Large intestine (tissue), 12 donors: ENCODE data around the gene HSPB9. TPM values are rescaled to one million over a fixed set of nuclear protein-coding genes. Genes with fewer than 3 reads are reported as not detected.

Experiments used
- DNase-seq, 2 donors: peaks; one replicate each; pipeline versions ENCODE4 v3.0.0 to v3.0.0-alpha.2; 2013
- H3K27ac ChIP-seq: one replicate; pipeline ENCODE4 v1.5.1; 2013; ENCODE audit warnings: low read length
- H3K27me3 ChIP-seq: 2 replicates; pipeline ENCODE4 v1.6.1; 2013; ENCODE audit warnings: low read length; ENCODE audit not compliant: control insufficient read depth, insufficient read depth
- H3K36me3 ChIP-seq: 2 replicates; pipeline ENCODE4 v1.6.1; 2013; ENCODE audit warnings: low read length; ENCODE audit not compliant: control insufficient read depth, insufficient read depth
- H3K4me1 ChIP-seq: one replicate; pipeline ENCODE4 v1.6.1; 2013; ENCODE audit warnings: low read length; ENCODE audit not compliant: control insufficient read depth, insufficient read depth
- H3K4me3 ChIP-seq: one replicate; pipeline ENCODE4 v1.5.1; 2013; ENCODE audit warnings: low read length
- H3K9me3 ChIP-seq: one replicate; pipeline ENCODE4 v1.6.1; 2013; ENCODE audit warnings: mild to moderate bottlenecking, low read depth, low read length, moderate library complexity; ENCODE audit not compliant: control insufficient read depth
- WGBS: methylation state at CpG from one replicate; pipeline ENCODE4 v1.1.5; 2013; ENCODE audit warnings: low lambda C conversion rate; ENCODE audit not compliant: insufficient coverage; 5-methylcytosine and 5-hydroxymethylcytosine counted together
- long read RNA-seq, 11 donors: transcript quantifications; one replicate each; lab custom pipeline, GENCODE V29; 2026
- polyA plus RNA-seq: library from polyadenylated mRNA; unstranded; fragments of 120-200 nt; gene quantifications from one replicate; pipeline ENCODE4 v1.2.1, GENCODE V29; 2013

The HSPB9 gene, protein sequence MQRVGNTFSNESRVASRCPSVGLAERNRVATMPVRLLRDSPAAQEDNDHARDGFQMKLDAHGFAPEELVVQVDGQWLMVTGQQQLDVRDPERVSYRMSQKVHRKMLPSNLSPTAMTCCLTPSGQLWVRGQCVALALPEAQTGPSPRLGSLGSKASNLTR
- 0.40 TPM for polyA plus RNA-seq
- long read RNA-seq, donor 1, partial matches to known transcripts = 0 of 1 reads
- long read RNA-seq, donor 1, other reads (novel, unspliced or antisense) = 0 of 1 reads
- long read RNA-seq, donor 2 = 0 reads
- long read RNA-seq, donor 3 = 0 reads
- long read RNA-seq, donor 4 = 0 reads
- long read RNA-seq, donor 5 = 0 reads
- long read RNA-seq, donor 6, partial matches to known transcripts = 0 of 1 reads
- long read RNA-seq, donor 6, other reads (novel, unspliced or antisense) = 0 of 1 reads
- long read RNA-seq, donor 7 = 0 reads
- long read RNA-seq, donor 8 = 0 reads
- long read RNA-seq, donor 9, partial matches to known transcripts = 0 of 1 reads
- long read RNA-seq, donor 9, other reads (novel, unspliced or antisense) = 0 of 1 reads
- long read RNA-seq, donor 10, partial matches to known transcripts = 0 of 1 reads
- long read RNA-seq, donor 10, other reads (novel, unspliced or antisense) = 0 of 1 reads
- long read RNA-seq, donor 11 = 0 reads

- H3K4me1 ChIP-seq = peaks cover 25% of the 10 kb centered on the region
- H3K27me3 ChIP-seq = no peaks in the 10 kb centered on the region
- H3K27ac ChIP-seq = peak within 1 kb of the TSS; percentile 58
- H3K9me3 ChIP-seq = no peaks in the 10 kb centered on the region
- no CpG with 5 or more reads among the region's 61 CpGs for WGBS
- H3K36me3 ChIP-seq = peaks cover 43% of the 10 kb centered on the region
- H3K4me3 ChIP-seq = peak within 1 kb of the TSS; percentile 4
- DNase-seq = peak; percentile 82 to 92
These were observed at the start of gene HSPB9 for GRCh38 chr17:42122371-42123303. HSPB9 (plus strand) TSS chr17:42122804; CDS start chr17:42122851, 47 bp downstream.

DNA sequence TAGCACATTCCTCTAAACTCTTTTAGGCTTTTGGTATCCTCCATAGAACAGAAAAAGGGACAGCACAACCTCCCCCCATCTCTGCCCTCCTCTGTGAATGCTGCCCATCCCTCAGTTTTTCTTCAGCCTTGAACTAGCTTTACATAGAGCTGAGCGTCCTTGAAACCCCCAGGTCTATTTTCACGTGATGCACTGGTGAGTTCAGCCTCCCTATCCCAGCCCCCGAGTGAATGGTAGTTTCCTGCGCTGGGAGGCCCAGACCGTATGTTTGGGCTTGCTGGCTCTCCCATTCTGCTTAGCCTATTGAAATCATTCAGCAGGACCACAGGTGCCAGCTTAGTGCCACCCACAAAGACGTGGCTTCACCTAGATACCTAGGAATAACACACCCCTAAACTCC is 46.8 kb upstream of the HSPB9 start:
- no peak for DNase-seq
- WGBS = no CpG with 5 or more reads among the region's 6 CpGs

GRCh38 chr17:42076797-42077559 is 45.6 kb upstream of the HSPB9 start:
- H3K27ac ChIP-seq = no peak overlapping the region
- no peak for DNase-seq
- peaks cover 30% of the 10 kb centered on the region for H3K27me3 ChIP-seq
- H3K36me3 ChIP-seq = no peaks in the 10 kb centered on the region
- no peak overlapping the region for H3K4me3 ChIP-seq
- peaks cover 4% of the 10 kb centered on the region for H3K4me1 ChIP-seq
- H3K9me3 ChIP-seq = no peaks in the 10 kb centered on the region
- WGBS = no CpG with 5 or more reads among the region's 4 CpGs

More for the DNA sequence above, 46.8 kb upstream of the HSPB9 start:
- H3K27me3 ChIP-seq = peaks cover 42% of the 10 kb centered on the region
- H3K4me3 ChIP-seq = no peak overlapping the region
- peaks cover 2% of the 10 kb centered on the region for H3K9me3 ChIP-seq
- no peaks in the 10 kb centered on the region for H3K36me3 ChIP-seq
- no peak overlapping the region for H3K27ac ChIP-seq
- H3K4me1 ChIP-seq = peaks cover 4% of the 10 kb centered on the region

DNA sequence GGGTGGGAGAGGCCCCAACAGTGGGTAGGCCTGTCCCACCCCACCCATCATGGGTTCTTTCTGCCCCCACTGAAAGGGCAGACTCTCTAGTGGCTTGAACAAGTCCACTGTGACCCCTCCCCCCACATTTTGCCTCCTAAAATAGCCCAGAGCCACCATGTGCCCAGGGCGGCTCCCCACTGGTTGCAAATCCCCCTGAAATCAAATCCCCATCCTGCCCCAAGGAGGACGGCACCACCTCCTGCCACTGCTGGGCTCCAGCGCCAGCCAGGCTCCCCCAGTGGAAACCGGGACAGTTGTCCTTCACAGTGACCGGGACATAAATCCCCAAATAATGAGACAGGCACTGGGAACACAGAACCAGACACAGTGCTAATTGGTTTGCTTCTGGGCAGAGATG is 44.8 kb upstream of the HSPB9 start:
- Histone ChIP-seq H3K4me1 (peaks cover 2% of the 10 kb centered on the region), H3K27me3 (peaks cover 23% of the 10 kb centered on the region), H3K9me3 (no peaks in the 10 kb centered on the region), H3K27ac (no peak overlapping the region), H3K36me3 (no peaks in the 10 kb centered on the region), H3K4me3 (no peak overlapping the region)
- DNase-seq = no peak
- no CpG with 5 or more reads among the region's 5 CpGs for WGBS

- Histone ChIP-seq H3K27ac (no peak overlapping the region), H3K27me3 (peaks cover 17% of the 10 kb centered on the region), H3K4me3 (no peak overlapping the region), H3K4me1 (no peaks in the 10 kb centered on the region), H3K36me3 (no peaks in the 10 kb centered on the region), H3K9me3 (no peaks in the 10 kb centered on the region)
- WGBS = 56% methylated on average over 3 of the region's 8 CpGs
- no peak for DNase-seq
These were observed 44.1 kb upstream of the HSPB9 start for GRCh38 chr17:42078396-42079043.

- peaks cover 12% of the 10 kb centered on the region for H3K27me3 ChIP-seq
- no peak overlapping the region for H3K4me3 ChIP-seq
- H3K36me3 ChIP-seq = no peaks in the 10 kb centered on the region
- DNase-seq = no peak
- no peak overlapping the region for H3K27ac ChIP-seq
- no peaks in the 10 kb centered on the region for H3K9me3 ChIP-seq
- no peaks in the 10 kb centered on the region for H3K4me1 ChIP-seq
- 76% methylated on average over 2 of the region's 2 CpGs for whole genome bisulfite sequencing
These were observed 43.1 kb upstream of the HSPB9 start for GRCh38 chr17:42079541-42079940.

- DNase-seq = no peak
- Histone ChIP-seq H3K27me3 (peaks cover 12% of the 10 kb centered on the region), H3K4me1 (no peaks in the 10 kb centered on the region), H3K4me3 (no peak overlapping the region), H3K9me3 (no peaks in the 10 kb centered on the region), H3K36me3 (no peaks in the 10 kb centered on the region), H3K27ac (no peak overlapping the region)
- no CpG with 5 or more reads among the region's 9 CpGs for WGBS
These were observed 41.0 kb upstream of the HSPB9 start for GRCh38 chr17:42081516-42082129.

GRCh38 chr17:42087042-42087701 is 35.4 kb upstream of the HSPB9 start:
- H3K27ac ChIP-seq = no peak overlapping the region
- peaks cover 9% of the 10 kb centered on the region for H3K27me3 ChIP-seq
- no peak for DNase-seq
- 14% methylated on average over 1 of the region's 7 CpGs for WGBS
- no peak overlapping the region for H3K4me3 ChIP-seq
- H3K9me3 ChIP-seq = peaks cover 2% of the 10 kb centered on the region
- no peaks in the 10 kb centered on the region for H3K4me1 ChIP-seq
- no peaks in the 10 kb centered on the region for H3K36me3 ChIP-seq
